PC-9 (cell line): ENCODE measurements around the gene POU3F2. TPM values are rescaled to one million over a fixed set of nuclear protein-coding genes. Genes with fewer than 3 reads are reported as not detected.

Experiments
- BruUV-seq: library from RNA; stranded (reverse); fragments of 400-500 nt; replicated peaks from 2 replicates; lab custom pipeline; 2021; lab: Mats Ljungman, UMichigan
- CTCF ChIA-PET: fragments of 300-600 bp; sonication (Branson Sonifier 250); formaldehyde crosslinking; loops from one replicate; lab custom pipeline; 2022; ENCODE audit warnings: antibody characterized with exemption; lab: Charles Lee
- POLR2A ChIA-PET: fragments of 300-600 bp; sonication (Branson Sonifier 250); formaldehyde crosslinking; loops from one replicate; lab custom pipeline; 2022; ENCODE audit warnings: antibody characterized with exemption; ENCODE audit not compliant: unreplicated experiment; lab: Charles Lee
- DNase-seq, 2 experiments: peaks; one replicate each; pipeline versions ENCODE4 v3.0.0 to v3.0.0-alpha.2; 2015 to 2022; ENCODE audit warnings: mixed read lengths in 1 of 2
- H2AFZ ChIP-seq: fragments of 200-600 bp; sonication (generic); 2 replicates; pipeline ENCODE4 v1.8.1; 2017; ENCODE audit warnings: antibody characterized with exemption
- H3F3A ChIP-seq: fragments of 200-600 bp; sonication (generic); 2 replicates; pipeline ENCODE4 v1.8.1; 2017; ENCODE audit warnings: antibody characterized with exemption, mild to moderate bottlenecking, low read depth; ENCODE audit not compliant: insufficient read depth
- H3K27ac ChIP-seq: fragments of 200-600 bp; sonication (generic); 2 replicates; pipeline ENCODE4 v1.6.1; 2016; ENCODE audit warnings: mixed run types
- H3K27me3 ChIP-seq: fragments of 200-600 bp; sonication (generic); 2 replicates; pipeline ENCODE4 v1.6.1; 2016; ENCODE audit warnings: low read depth, mixed run types; ENCODE audit not compliant: insufficient read depth
- H3K36me3 ChIP-seq: fragments of 200-600 bp; sonication (generic); 2 replicates; pipeline ENCODE4 v1.6.1; 2016; ENCODE audit warnings: low read depth, mixed run types
- H3K4me1 ChIP-seq: fragments of 200-600 bp; sonication (generic); replicated peaks from 2 replicates; pipeline ENCODE4 v1.6.1; 2016; ENCODE audit warnings: mixed run types; ENCODE audit not compliant: insufficient read depth
- H3K4me2 ChIP-seq: fragments of 200-600 bp; sonication (generic); 2 replicates; pipeline ENCODE4 v1.6.1; 2017; ENCODE audit warnings: mixed run types
- H3K4me3 ChIP-seq: fragments of 200-600 bp; sonication (generic); 2 replicates; pipeline ENCODE4 v1.6.1; 2016; ENCODE audit warnings: mixed run types
- H3K79me2 ChIP-seq: fragments of 200-600 bp; sonication (generic); 2 replicates; pipeline ENCODE4 v1.6.1; 2017; ENCODE audit warnings: low read depth, mixed run types
- H3K9me2 ChIP-seq: fragments of 200-600 bp; sonication (generic); 2 replicates; pipeline ENCODE4 v1.8.1; 2017; ENCODE audit warnings: mild to moderate bottlenecking; ENCODE audit not compliant: insufficient read depth
- H3K9me3 ChIP-seq: fragments of 200-600 bp; sonication (generic); 2 replicates; pipeline ENCODE4 v1.8.1; 2016; ENCODE audit warnings: low read depth; ENCODE audit not compliant: insufficient read depth
- H4K20me1 ChIP-seq: fragments of 200-600 bp; sonication (generic); 2 replicates; pipeline ENCODE4 v1.8.1; 2017; ENCODE audit not compliant: insufficient read depth
- CTCF ChIP-seq: fragments of 200-600 bp; sonication (generic); conservative IDR thresholded peaks from 2 replicates; pipeline ENCODE4 v1.6.1; 2017; ENCODE audit warnings: mixed run types, antibody characterized with exemption, mild to moderate bottlenecking, moderate library complexity
- EZH2 ChIP-seq: fragments of 200-600 bp; sonication (generic); IDR thresholded peaks from 2 replicates; pipeline ENCODE4 v1.8.0; 2017; ENCODE audit warnings: antibody characterized with exemption, low read depth
- intact Hi-C: fragments of 100-400 bp; cut with micrococcal nuclease; formaldehyde crosslinking; loops from one replicate; pipeline ENCODE4 v1.10.0; 2022; ENCODE audit not compliant: unreplicated experiment
- total RNA-seq: library from RNA; stranded (reverse); gene quantifications from 2 replicates; pipeline ENCODE4 v1.2.3, GENCODE V29; 2021

The POU3F2 gene
- total RNA-seq, 1 experiment from 2014 or later = not detected

- Histone ChIP-seq H3K4me1 (no peaks in the 10 kb centered on the region), H3K27me3 (peaks cover 16% of the 10 kb centered on the region; the same call in 1 of the 2 replicates), H3K4me3 (no peak overlapping the region), H3K9me2 (no peaks in the 10 kb centered on the region), H3K79me2 (no peaks in the 10 kb centered on the region), H3K9me3 (no peaks in the 10 kb centered on the region), H3K4me2 (no peak overlapping the region), H3K36me3 (no peaks in the 10 kb centered on the region), H3F3A (no peaks in the 10 kb centered on the region), H4K20me1 (no peaks in the 10 kb centered on the region), H2AFZ (no peak overlapping the region), H3K27ac (no peak overlapping the region)
- no peak for DNase-seq
- POLR2A ChIA-PET = no interaction called here
- TF ChIP-seq EZH2 (no peak), CTCF (no peak)
- CTCF ChIA-PET = no interaction called here
- no TSS peak for BruUV-seq
- intact Hi-C loops = no loop called here
Measured at GRCh38 chr6:98821756-98822405, 12.5 kb upstream of the POU3F2 start.

- intact Hi-C loops = no loop called here
- Histone ChIP-seq H3K4me2 (no peak overlapping the region), H3K9me2 (no peaks in the 10 kb centered on the region), H3K27ac (no peak overlapping the region), H3K4me3 (no peak overlapping the region), H3K79me2 (no peaks in the 10 kb centered on the region), H2AFZ (no peak overlapping the region), H3K4me1 (no peaks in the 10 kb centered on the region), H3K27me3 (peaks cover 22% of the 10 kb centered on the region; the same call in 1 of the 2 replicates), H3K36me3 (no peaks in the 10 kb centered on the region), H3F3A (no peaks in the 10 kb centered on the region), H3K9me3 (no peaks in the 10 kb centered on the region), H4K20me1 (no peaks in the 10 kb centered on the region)
- DNase-seq = no peak
- no TSS peak for BruUV-seq
- TF ChIP-seq EZH2 (no peak), CTCF (no peak)
- POLR2A ChIA-PET = no interaction called here
- CTCF ChIA-PET = no interaction called here
Measured at GRCh38 chr6:98823428-98824161, 10.8 kb upstream of the POU3F2 start.

GRCh38 chr6:98824162-98824901, 10.0 kb upstream of the POU3F2 start:
- CTCF ChIA-PET = no interaction called here
- H4K20me1 ChIP-seq = no peaks in the 10 kb centered on the region
- H3K27ac ChIP-seq = no peak overlapping the region
- intact Hi-C loops = no loop called here
- H3K9me3 ChIP-seq = no peaks in the 10 kb centered on the region
- POLR2A ChIA-PET = no interaction called here
- H3K79me2 ChIP-seq = no peaks in the 10 kb centered on the region
- no peak overlapping the region for H3K4me2 ChIP-seq
- H2AFZ ChIP-seq = no peak overlapping the region
- no peaks in the 10 kb centered on the region for H3F3A ChIP-seq
- no peaks in the 10 kb centered on the region for H3K36me3 ChIP-seq
- no peaks in the 10 kb centered on the region for H3K4me1 ChIP-seq
- H3K4me3 ChIP-seq = no peak overlapping the region
- DNase-seq = no peak
- TF ChIP-seq CTCF (no peak), EZH2 (no peak)
- no TSS peak for BruUV-seq
- no peaks in the 10 kb centered on the region for H3K9me2 ChIP-seq
- H3K27me3 ChIP-seq = peaks cover 22% of the 10 kb centered on the region; the same call in 1 of the 2 replicates
